Ectodermal cell (in vitro differentiated cells): ENCODE data around the gene CIAPIN1. TPM values are rescaled to one million over a fixed set of nuclear protein-coding genes. Genes with fewer than 3 reads are reported as not detected.

Experiments used
- H3K27ac ChIP-seq: 2 replicates; pipeline ENCODE4 v1.7.0; 2013; ENCODE audit warnings: mild to moderate bottlenecking, low read depth, low read length; ENCODE audit not compliant: insufficient read depth, poor library complexity, severe bottlenecking
- H3K27me3 ChIP-seq: 2 replicates; pipeline ENCODE4 v1.7.0; 2013; ENCODE audit warnings: mild to moderate bottlenecking, low read length; ENCODE audit not compliant: insufficient read depth, control insufficient read depth, poor library complexity, severe bottlenecking
- H3K36me3 ChIP-seq: one replicate; pipeline ENCODE4 v1.7.0; 2013; ENCODE audit warnings: low read length; ENCODE audit not compliant: control insufficient read depth, insufficient read depth
- H3K4me1 ChIP-seq: one replicate; pipeline ENCODE4 v1.7.0; 2013; ENCODE audit warnings: low read length; ENCODE audit not compliant: control insufficient read depth, insufficient read depth
- H3K4me3 ChIP-seq: 2 replicates; pipeline ENCODE4 v1.7.0; 2013; ENCODE audit warnings: low read depth, low read length, control low read depth; ENCODE audit not compliant: insufficient read depth
- H3K9me3 ChIP-seq: 2 replicates; pipeline ENCODE4 v1.7.0; 2013; ENCODE audit warnings: mild to moderate bottlenecking, low read length, moderate library complexity; ENCODE audit not compliant: control insufficient read depth
- WGBS, 2 experiments: methylation state at CpG; one replicate each; pipeline ENCODE4 v1.1.7; 2013; ENCODE audit warnings: missing lambda C conversion rate in 2 of 2; 5-methylcytosine and 5-hydroxymethylcytosine counted together
- polyA plus RNA-seq, 4 experiments: library from polyadenylated mRNA; stranded (reverse); fragments of 50-300 nt; gene quantifications; one replicate each; pipeline ENCODE4 v1.2.3, GENCODE V29; 2013

Gene CIAPIN1
- polyA plus RNA-seq (2013, experiment 1 of 4): 90.4 TPM
- polyA plus RNA-seq (2013, experiment 2 of 4): 98.4 TPM
- polyA plus RNA-seq (2013, experiment 3 of 4): 69.8 TPM
- 82.3 TPM for polyA plus RNA-seq (2013, experiment 4 of 4)

GRCh38 chr16:57447186-57447962 is at the start of gene CIAPIN1, which contains the start of gene COQ9:
TSS of gene CIAPIN1 (minus strand) at chr16:57447385. CDS start at chr16:57440928, 6,457 bp downstream.
TSS of gene COQ9 (plus strand) at chr16:57447479. CDS start at chr16:57447506, 27 bp downstream.
- WGBS, 2 experiments: 0 to 1% methylated on average over 68 of the region's 68 CpGs
- peak within 1 kb of the TSS; percentile 46 for H3K27ac ChIP-seq
- no peaks in the 10 kb centered on the region for H3K36me3 ChIP-seq
- no peaks in the 10 kb centered on the region for H3K27me3 ChIP-seq
- H3K9me3 ChIP-seq: no peaks in the 10 kb centered on the region
- H3K4me1 ChIP-seq: peaks cover 11% of the 10 kb centered on the region
- peak within 1 kb of the TSS; percentile 100 for H3K4me3 ChIP-seq

DNA sequence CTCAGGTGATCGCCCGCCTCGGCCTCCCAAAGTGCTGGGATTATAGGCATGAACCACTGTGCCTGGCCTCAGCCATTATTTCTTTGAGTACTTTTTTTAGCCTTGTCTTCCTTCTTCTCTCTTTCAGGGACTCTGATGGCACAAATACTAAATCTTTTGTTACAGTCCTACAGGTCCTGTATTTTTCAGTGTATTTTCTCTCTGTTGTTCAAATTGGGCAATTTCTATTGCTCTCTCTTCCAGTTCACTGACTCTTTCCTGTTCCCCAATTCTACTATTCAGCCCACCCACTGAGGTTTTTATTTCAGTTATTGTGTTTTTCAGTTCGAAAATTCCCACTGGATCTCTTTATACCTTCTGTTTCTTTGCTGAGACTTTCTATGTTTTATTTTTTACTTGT is 46.6 kb upstream of the CIAPIN1 start:
- Histone ChIP-seq H3K4me3 (no peak overlapping the region), H3K27ac (no peak overlapping the region), H3K36me3 (no peaks in the 10 kb centered on the region), H3K27me3 (no peaks in the 10 kb centered on the region), H3K4me1 (no peaks in the 10 kb centered on the region), H3K9me3 (no peaks in the 10 kb centered on the region)
- WGBS, 2 experiments: 86 to 92% methylated on average over 4 of the region's 4 CpGs

DNA sequence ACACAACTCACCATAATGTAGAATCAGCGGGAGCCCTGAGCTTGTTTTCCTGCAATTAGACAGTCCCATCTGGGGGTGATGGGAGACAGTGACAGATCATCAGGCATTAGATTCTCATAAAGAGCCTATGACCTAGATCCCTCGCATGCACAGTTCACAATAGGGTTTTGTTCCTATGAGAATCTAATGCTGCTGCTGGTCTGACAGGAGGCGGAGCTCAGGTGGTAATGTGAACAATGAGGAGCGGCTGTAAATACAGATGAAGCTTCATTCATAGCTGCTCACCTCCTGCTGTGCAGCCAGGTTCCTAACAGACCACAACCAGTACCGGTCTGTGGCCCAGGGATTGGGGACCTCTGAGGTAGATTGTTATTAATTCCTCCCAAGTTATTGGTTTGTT is 42.0 kb upstream of the CIAPIN1 start:
- Histone ChIP-seq H3K4me3 (no peak overlapping the region), H3K9me3 (no peaks in the 10 kb centered on the region), H3K36me3 (no peaks in the 10 kb centered on the region), H3K27ac (no peak overlapping the region), H3K4me1 (peaks cover 13% of the 10 kb centered on the region), H3K27me3 (peaks cover 11% of the 10 kb centered on the region)
- WGBS, 2 experiments: 91 to 94% methylated on average over 5 of the region's 5 CpGs

DNA sequence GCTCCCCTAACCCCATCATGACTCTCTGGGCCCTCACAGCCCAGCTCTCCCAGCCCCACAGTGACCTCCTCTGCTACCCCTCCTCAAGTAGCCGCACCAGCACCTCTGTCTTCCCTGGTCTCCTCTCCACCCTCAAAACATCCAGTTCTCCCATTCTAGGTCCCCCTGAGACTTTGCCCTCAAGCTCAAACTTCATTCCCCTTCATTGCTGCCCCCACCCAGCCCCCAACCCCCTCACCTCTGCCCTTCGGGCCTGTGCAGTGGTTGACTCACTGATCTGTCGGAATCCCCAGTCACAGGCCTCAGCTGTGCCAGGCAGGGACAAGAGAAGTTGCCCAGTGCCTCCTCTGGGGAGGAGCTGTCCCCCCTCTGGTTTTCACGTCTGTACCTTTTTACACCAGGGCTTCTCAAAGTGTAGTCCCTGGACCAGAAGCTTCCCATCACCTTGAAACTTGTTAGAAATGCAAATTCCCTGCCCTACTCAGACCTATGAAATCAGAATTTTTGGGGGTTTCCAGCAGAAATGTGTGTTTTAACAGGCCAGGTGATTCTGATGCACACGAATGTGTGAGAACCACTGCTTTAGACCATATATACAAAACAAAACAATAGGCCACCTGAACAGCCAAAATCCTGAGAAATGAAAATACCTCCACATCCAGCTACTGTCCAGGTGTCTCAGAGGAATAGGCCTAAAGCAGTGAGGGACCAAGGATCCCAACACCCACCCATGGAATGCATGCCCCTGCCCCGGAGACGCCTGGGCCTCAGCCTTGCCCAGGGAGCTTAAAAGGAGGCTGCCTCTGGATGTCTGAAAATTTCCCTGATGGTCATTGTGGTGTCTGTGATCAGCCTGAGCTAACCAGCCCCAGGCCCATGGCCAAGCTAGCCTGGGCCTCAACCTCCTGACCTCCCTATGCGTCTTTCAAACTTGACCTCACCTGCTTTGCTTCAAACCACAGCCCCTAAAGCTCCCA is 40.0 kb upstream of the CIAPIN1 start:
- no peaks in the 10 kb centered on the region for H3K36me3 ChIP-seq
- no peak overlapping the region for H3K4me3 ChIP-seq
- 74 to 78% methylated on average over 8 of the region's 8 CpGs for WGBS, 2 experiments
- peaks cover 13% of the 10 kb centered on the region for H3K4me1 ChIP-seq
- H3K27me3 ChIP-seq: peaks cover 11% of the 10 kb centered on the region
- no peak overlapping the region for H3K27ac ChIP-seq
- H3K9me3 ChIP-seq: no peaks in the 10 kb centered on the region

- WGBS, 2 experiments: 2% methylated on average over 71 to 73 of the region's 73 CpGs
- H3K27ac ChIP-seq: no peak within 1 kb of the TSS
Observed at GRCh38 chr16:57485916-57486857, 39.0 kb upstream of the CIAPIN1 start, which contains the start of gene DOK4. TSS of gene DOK4 (minus strand) at chr16:57486493. CDS start at chr16:57479507, 6,986 bp downstream.

DNA sequence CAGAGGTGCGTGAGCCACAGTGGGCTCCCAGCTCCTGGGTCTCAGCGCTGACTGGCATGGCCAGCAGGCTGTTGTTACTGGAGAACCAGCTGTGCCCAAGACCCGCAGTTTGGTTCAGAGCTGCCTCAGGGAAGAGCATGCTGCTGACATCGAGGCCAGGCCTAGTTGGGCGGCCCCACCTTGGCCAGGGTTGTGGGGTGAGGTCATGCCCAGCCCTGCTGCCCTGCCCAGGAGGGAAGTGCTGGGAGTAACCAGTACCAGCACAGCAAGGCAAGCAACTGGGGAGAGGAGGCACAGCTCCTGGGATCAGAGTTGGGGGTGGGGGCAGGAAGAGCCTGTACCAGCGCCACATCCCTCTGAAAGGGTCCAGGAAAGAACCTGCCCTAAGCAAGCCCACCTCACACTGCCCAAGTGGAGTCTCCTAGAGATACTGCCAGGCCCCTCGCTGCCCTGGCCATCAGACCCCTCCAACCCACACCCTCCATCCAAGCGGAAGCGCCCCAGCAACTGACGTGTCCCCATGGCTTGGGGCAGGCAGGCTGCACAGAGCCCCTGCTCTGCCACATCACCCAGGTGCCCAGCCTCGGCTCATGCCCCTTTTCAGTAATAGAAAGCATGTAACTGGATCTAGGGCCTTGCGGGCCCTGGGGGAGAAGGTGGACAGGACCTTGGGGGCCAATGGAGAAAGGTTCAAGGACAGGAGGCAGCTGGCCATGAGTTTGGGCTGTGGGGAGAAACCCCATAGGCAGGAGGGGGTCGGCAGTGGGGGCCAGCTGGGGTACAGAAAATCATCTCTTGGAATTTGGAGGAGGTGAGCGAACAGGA is 38.1 kb upstream of the CIAPIN1 start:
- peak overlapping the region; percentile 61 for H3K4me3 ChIP-seq
- WGBS, 2 experiments: 80 to 82% methylated on average over 14 of the region's 14 CpGs
- H3K9me3 ChIP-seq: no peaks in the 10 kb centered on the region
- no peak overlapping the region for H3K27ac ChIP-seq
- H3K36me3 ChIP-seq: no peaks in the 10 kb centered on the region
- peaks cover 11% of the 10 kb centered on the region for H3K27me3 ChIP-seq
- peaks cover 15% of the 10 kb centered on the region for H3K4me1 ChIP-seq

More at GRCh38 chr16:57485916-57486857, 39.0 kb upstream of the CIAPIN1 start, which contains the start of gene DOK4:
- peaks cover 13% of the 10 kb centered on the region for H3K4me1 ChIP-seq
- no peaks in the 10 kb centered on the region for H3K36me3 ChIP-seq
- H3K9me3 ChIP-seq: no peaks in the 10 kb centered on the region
- H3K27me3 ChIP-seq: peaks cover 11% of the 10 kb centered on the region
- peak within 1 kb of the TSS; percentile 61 for H3K4me3 ChIP-seq

DNA sequence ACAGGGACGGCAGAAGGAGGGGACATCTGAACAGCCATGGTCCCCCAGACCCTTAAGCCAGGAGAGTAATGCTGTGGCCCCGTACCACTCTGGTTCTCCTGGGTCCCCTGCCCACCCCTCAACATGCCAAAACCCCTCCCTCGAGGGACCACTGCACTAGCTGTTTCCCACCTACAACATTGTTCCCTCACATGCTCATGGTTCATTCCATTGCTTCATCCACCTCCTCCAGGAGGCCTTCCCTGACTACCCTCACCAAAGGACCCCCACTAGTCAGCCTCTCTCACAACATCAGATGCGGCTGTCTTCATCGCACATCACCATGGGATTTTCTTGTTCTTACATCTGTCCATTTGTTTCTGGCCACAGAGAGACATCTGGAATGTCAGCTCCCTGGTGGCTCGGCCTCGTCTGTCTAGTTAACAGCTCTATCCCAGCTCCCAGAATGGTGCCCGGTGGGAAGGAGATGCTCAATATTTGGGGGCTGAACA is 37.4 kb upstream of the CIAPIN1 start:
- H3K27me3 ChIP-seq: peaks cover 11% of the 10 kb centered on the region
- no peaks in the 10 kb centered on the region for H3K9me3 ChIP-seq
- no peak overlapping the region for H3K27ac ChIP-seq
- H3K36me3 ChIP-seq: no peaks in the 10 kb centered on the region
- 88 to 89% methylated on average over 8 of the region's 8 CpGs for WGBS, 2 experiments
- H3K4me1 ChIP-seq: peaks cover 22% of the 10 kb centered on the region
- no peak overlapping the region for H3K4me3 ChIP-seq

GRCh38 chr16:57483725-57484514 is 36.7 kb upstream of the CIAPIN1 start:
- no peaks in the 10 kb centered on the region for H3K9me3 ChIP-seq
- 83 to 87% methylated on average over 19 of the region's 19 CpGs for WGBS, 2 experiments
- H3K36me3 ChIP-seq: no peaks in the 10 kb centered on the region
- H3K4me3 ChIP-seq: peak overlapping the region; percentile 3
- H3K4me1 ChIP-seq: peaks cover 28% of the 10 kb centered on the region
- H3K27me3 ChIP-seq: peaks cover 11% of the 10 kb centered on the region
- H3K27ac ChIP-seq: no peak overlapping the region
